Caco-2 (cell line): Measurements from ENCODE around the gene ZNF579. TPM values are rescaled to one million over a fixed set of nuclear protein-coding genes. Genes with fewer than 3 reads are reported as not detected.
"Not testable (repeated sequence)": the region's sequence is repeated elsewhere in the genome, so short reads cannot be mapped to it uniquely, and the experiment has no call there.

Source experiments
- BruUV-seq: library from RNA; stranded (reverse); fragments of 400-500 nt; replicated peaks from 2 replicates; lab custom pipeline; 2021; lab: Mats Ljungman, UMichigan
- CTCF ChIA-PET: fragments of 300-600 bp; sonication (Branson Sonifier 250); formaldehyde crosslinking; loops from one replicate; lab custom pipeline; 2022; ENCODE audit warnings: antibody characterized with exemption; lab: Charles Lee
- POLR2A ChIA-PET: fragments of 300-600 bp; sonication (Branson Sonifier 250); formaldehyde crosslinking; loops from one replicate; lab custom pipeline; 2022; ENCODE audit warnings: antibody characterized with exemption; lab: Charles Lee
- DNase-seq, 2 experiments: peaks; one replicate each; pipeline versions ENCODE4 v3.0.0 to v3.0.0-alpha.2; 2020 to 2022
- H3K27me3 ChIP-seq: replicated peaks from 2 replicates; pipeline ENCODE4 v1.6.0; 2011; ENCODE audit warnings: low read length; ENCODE audit not compliant: control insufficient read depth, insufficient read depth
- H3K36me3 ChIP-seq: 2 replicates; pipeline ENCODE4 v1.5.1; 2011; ENCODE audit warnings: low read length; ENCODE audit not compliant: control insufficient read depth, insufficient read depth
- H3K4me1 ChIP-seq: fragments of 250-450 bp; sonication (Bioruptor Pico); 2 replicates; pipeline ENCODE4 v1.5.1; 2020; ENCODE audit warnings: mild to moderate bottlenecking
- H3K4me3 ChIP-seq: 2 replicates; pipeline ENCODE4 v1.5.1; 2011; ENCODE audit warnings: low read depth, mild to moderate bottlenecking, control low read depth, low read length
- H3K9me3 ChIP-seq: fragments of 250-450 bp; sonication (Bioruptor Pico); 2 replicates; pipeline ENCODE4 v1.5.1; 2020; ENCODE audit warnings: mild to moderate bottlenecking, moderate library complexity
- H3K27ac Mint-ChIP-seq: one replicate; pipeline ENCODE4 v1.8.0; 2022; ENCODE audit warnings: mixed read lengths; ENCODE audit not compliant: unreplicated experiment
- H3K27me3 Mint-ChIP-seq: one replicate; pipeline ENCODE4 v1.8.0; 2022; ENCODE audit warnings: mixed read lengths; ENCODE audit not compliant: insufficient read depth, unreplicated experiment
- H3K36me3 Mint-ChIP-seq: one replicate; pipeline ENCODE4 v1.8.0; 2022; ENCODE audit warnings: mild to moderate bottlenecking, mixed read lengths; ENCODE audit not compliant: insufficient read depth, unreplicated experiment
- H3K4me1 Mint-ChIP-seq: one replicate; pipeline ENCODE4 v1.8.0; 2022; ENCODE audit warnings: low read depth, mixed read lengths; ENCODE audit not compliant: unreplicated experiment
- H3K4me3 Mint-ChIP-seq: one replicate; pipeline ENCODE4 v1.8.0; 2022; ENCODE audit warnings: mild to moderate bottlenecking, moderate library complexity, mixed read lengths; ENCODE audit not compliant: unreplicated experiment
- H3K9me3 Mint-ChIP-seq: one replicate; pipeline ENCODE4 v1.8.0; 2022; ENCODE audit warnings: mixed read lengths; ENCODE audit not compliant: unreplicated experiment
- CTCF ChIP-seq, 2 experiments: fragments of 200-600 bp in 1 of 2; IDR thresholded peaks; 1 replicate in 1 of 2; 2 replicates in 1 of 2; pipeline versions ENCODE4 v1.5.1 to v1.8.0; 2011 to 2022; ENCODE audit warnings: antibody characterized with exemption in 1 of 2, control low read depth in 1 of 2, inconsistent platforms in 1 of 2, low read depth in 1 of 2, low read length in 1 of 2, mild to moderate bottlenecking in 1 of 2, moderate library complexity in 1 of 2; ENCODE audit not compliant: insufficient read depth in 1 of 2, severe bottlenecking in 1 of 2, unreplicated experiment in 1 of 2
- intact Hi-C: fragments of 100-400 bp; cut with micrococcal nuclease; formaldehyde crosslinking; loops from one replicate; pipeline ENCODE4 v1.10.0; 2022; ENCODE audit not compliant: unreplicated experiment
- total RNA-seq: library from RNA; stranded (reverse); gene quantifications from 2 replicates; pipeline ENCODE4 v1.2.3, GENCODE V29; 2022

The ZNF579 gene
- total RNA-seq, 1 experiment from 2014 or later, result 30.4 TPM

- Mint-ChIP-seq H3K9me3 (no peaks in the 10 kb centered on the region), H3K36me3 (peaks cover 28% of the 10 kb centered on the region), H3K4me1 (peaks cover 27% of the 10 kb centered on the region), H3K4me3 (peak overlapping the region; percentile 75), H3K27ac (peak overlapping the region; percentile 40), H3K27me3 (no peaks in the 10 kb centered on the region)
- H3K4me3 ChIP-seq, result peak overlapping the region; percentile 29
- no peaks in the 10 kb centered on the region for H3K9me3 ChIP-seq
- ChIA-PET POLR2A (interaction anchor here (0.6 to 2.9 kb wide), 3 partner anchors 14 to 1953 kb away, joined by 3 to 21 read pairs (median 3); partner anchors contain the start of genes FIZ1 and ZNF524), CTCF (interaction anchor here (0.6 to 1.0 kb wide), 2 partner anchors 52 to 54 kb away, joined by 3 read pairs; no protein-coding TSS in a partner anchor)
- H3K27me3 ChIP-seq, result no peaks in the 10 kb centered on the region
- intact Hi-C loops, result no loop called here
- peaks cover 20% of the 10 kb centered on the region for H3K4me1 ChIP-seq
- no peaks in the 10 kb centered on the region for H3K36me3 ChIP-seq
- no TSS peak for BruUV-seq
- peak; percentile 61 to 70 for DNase-seq
- no peak for TF ChIP-seq CTCF (IDR thresholded peaks at IDR 0.05; ENCODE audit: insufficient read depth in 1 of 2, low read depth in 1 of 2, low read length in 1 of 2, severe bottlenecking in 1 of 2, unreplicated experiment in 1 of 2)
Measured at GRCh38 chr19:55585658-55586339, 5.2 kb upstream of the ZNF579 start.

GRCh38 chr19:55584871-55585270 lies 4.2 kb upstream of the ZNF579 start:
- POLR2A ChIA-PET, result interaction anchor here (0.6 kb wide), 1 partner anchor 1952 kb away, joined by 3 read pairs; no protein-coding TSS in a partner anchor
- Mint-ChIP-seq H3K4me3 (peak overlapping the region; percentile 75), H3K36me3 (peaks cover 37% of the 10 kb centered on the region), H3K27me3 (no peaks in the 10 kb centered on the region), H3K9me3 (no peaks in the 10 kb centered on the region), H3K4me1 (peaks cover 28% of the 10 kb centered on the region), H3K27ac (peak overlapping the region; percentile 40)
- H3K9me3 ChIP-seq, result no peaks in the 10 kb centered on the region
- H3K4me3 ChIP-seq, result no peak overlapping the region
- no TSS peak for BruUV-seq
- intact Hi-C loops, result no loop called here
- DNase-seq, result no peak
- no peaks in the 10 kb centered on the region for H3K27me3 ChIP-seq
- peaks cover 20% of the 10 kb centered on the region for H3K4me1 ChIP-seq
- CTCF ChIA-PET, result interaction anchor here (0.6 to 1.0 kb wide), 2 partner anchors 53 to 55 kb away, joined by 3 read pairs; no protein-coding TSS in a partner anchor
- no peaks in the 10 kb centered on the region for H3K36me3 ChIP-seq
- TF ChIP-seq CTCF (IDR thresholded peaks at IDR 0.05; ENCODE audit: insufficient read depth in 1 of 2, low read depth in 1 of 2, low read length in 1 of 2, severe bottlenecking in 1 of 2, unreplicated experiment in 1 of 2), result no peak

GRCh38 chr19:55583897-55584296 lies 3.2 kb upstream of the ZNF579 start:
- POLR2A ChIA-PET, result interaction anchor here (0.6 to 1.6 kb wide), 3 partner anchors 15 to 22 kb away, joined by 3 to 10 read pairs (median 6); partner anchors contain the start of gene FIZ1
- intact Hi-C loops, DNase-seq, BruUV-seq, H3K27me3 Mint-ChIP-seq, H3K9me3 Mint-ChIP-seq, H3K27me3 ChIP-seq, H3K4me3 ChIP-seq, H3K36me3 ChIP-seq, H3K27ac Mint-ChIP-seq, H3K9me3 ChIP-seq, H3K4me3 Mint-ChIP-seq: not testable (repeated sequence)
- peaks cover 38% of the 10 kb centered on the region for H3K36me3 Mint-ChIP-seq
- peaks cover 23% of the 10 kb centered on the region for H3K4me1 ChIP-seq
- H3K4me1 Mint-ChIP-seq, result peaks cover 27% of the 10 kb centered on the region
- CTCF ChIA-PET, result interaction anchor here (0.6 to 1.1 kb wide), 3 partner anchors 22 to 909 kb away, joined by 3 to 5 read pairs (median 3); no protein-coding TSS in a partner anchor

- not testable (repeated sequence) for H3K27me3 Mint-ChIP-seq, H3K9me3 ChIP-seq, H3K4me3 ChIP-seq, H3K27me3 ChIP-seq, BruUV-seq, H3K9me3 Mint-ChIP-seq, DNase-seq, H3K36me3 ChIP-seq
- ChIA-PET CTCF (interaction anchor here (0.6 to 3.1 kb wide), 10 partner anchors 17 to 97 kb away, joined by 3 to 16 read pairs (median 6); partner anchors contain the start of genes FIZ1, NAT14, ZNF524 and ZNF865), POLR2A (interaction anchor here (0.6 to 2.0 kb wide), 4 partner anchors 17 to 106 kb away, joined by 5 to 27 read pairs (median 8); partner anchors contain the start of genes FIZ1, U2AF2 and ZNF628)
- peaks cover 23% of the 10 kb centered on the region for H3K4me1 ChIP-seq
- Mint-ChIP-seq H3K4me3 (peak overlapping the region; percentile 85), H3K27ac (peak overlapping the region; percentile 46), H3K36me3 (peaks cover 36% of the 10 kb centered on the region), H3K4me1 (peaks cover 27% of the 10 kb centered on the region)
- intact Hi-C loops, result loop anchor here (1.0 kb wide), 1 partner anchor 17 kb away; the partner anchor contains the start of gene FIZ1
Measured at GRCh38 chr19:55582284-55582683, 1.6 kb upstream of the ZNF579 start.
